ENCODE results near the gene RPL10. TPM values are rescaled to one million over a fixed set of nuclear protein-coding genes. Genes with fewer than 3 reads are reported as not detected.

RPL10 gene
- polyA plus RNA-seq, 1 donor from 2014 or later = 3,689 TPM

DNA sequence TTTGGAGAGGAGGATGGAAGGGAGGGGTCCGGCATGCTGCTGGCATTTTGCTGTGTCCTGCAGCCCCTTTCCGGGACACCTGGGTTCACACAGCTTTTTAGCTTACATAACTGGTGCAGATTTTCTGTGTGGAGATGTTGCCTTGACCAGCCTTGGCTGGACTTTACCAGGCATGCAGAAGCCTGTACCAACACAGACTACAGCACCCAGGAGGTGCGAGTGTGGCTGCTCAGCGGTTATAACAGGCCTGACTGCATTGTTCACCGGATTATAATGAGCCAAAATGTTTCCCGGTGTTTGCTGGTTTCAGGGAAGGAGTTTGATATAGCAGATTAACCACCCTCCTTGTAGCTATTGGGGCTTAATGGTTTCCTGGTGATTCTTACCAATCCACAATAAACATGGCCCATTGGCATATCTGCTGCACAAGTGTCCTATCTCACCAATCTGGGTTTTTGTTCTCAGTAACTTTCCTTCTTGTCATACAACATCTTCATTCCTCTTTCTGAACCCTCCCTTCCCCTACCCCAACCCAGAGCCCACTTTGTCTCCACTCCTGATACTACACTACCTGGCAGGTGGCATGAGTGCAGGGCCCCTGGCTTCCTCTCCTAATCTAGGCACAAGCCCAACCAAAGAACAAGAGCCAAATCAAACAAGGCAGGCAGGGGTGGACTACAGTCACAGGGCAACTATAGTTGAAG is 3.9 kb downstream of the RPL10 start:
- Histone ChIP-seq H3K36me3 (ENCODE audit: insufficient read depth, low read length) (no peaks in the 10 kb centered on the region), H3K27me3 (ENCODE audit: insufficient read depth, low read depth, low read length) (no peaks in the 10 kb centered on the region), H3K9ac (ENCODE audit: low read length) (no peak overlapping the region), H4K20me1 (ENCODE audit: insufficient read depth) (peaks cover 5% of the 10 kb centered on the region), H3K27ac (ENCODE audit: low read length) (no peak overlapping the region), H3K9me2 (ENCODE audit: insufficient read depth, low read length) (no peaks in the 10 kb centered on the region), H3K4me3 (ENCODE audit: low read length) (no peak overlapping the region), H2AFZ (ENCODE audit: low read depth, low read length) (no peak overlapping the region), H3K79me2 (replicated peaks; ENCODE audit: insufficient read depth, low read length) (peaks cover 4% of the 10 kb centered on the region), H3K4me2 (ENCODE audit: low read length) (no peak overlapping the region), H3K9me3 (ENCODE audit: low read length) (no peaks in the 10 kb centered on the region), H3F3A (ENCODE audit: insufficient read depth, low read length, poor library complexity, severe bottlenecking) (no peaks in the 10 kb centered on the region)
- TF ChIP-seq, protein P1, sequence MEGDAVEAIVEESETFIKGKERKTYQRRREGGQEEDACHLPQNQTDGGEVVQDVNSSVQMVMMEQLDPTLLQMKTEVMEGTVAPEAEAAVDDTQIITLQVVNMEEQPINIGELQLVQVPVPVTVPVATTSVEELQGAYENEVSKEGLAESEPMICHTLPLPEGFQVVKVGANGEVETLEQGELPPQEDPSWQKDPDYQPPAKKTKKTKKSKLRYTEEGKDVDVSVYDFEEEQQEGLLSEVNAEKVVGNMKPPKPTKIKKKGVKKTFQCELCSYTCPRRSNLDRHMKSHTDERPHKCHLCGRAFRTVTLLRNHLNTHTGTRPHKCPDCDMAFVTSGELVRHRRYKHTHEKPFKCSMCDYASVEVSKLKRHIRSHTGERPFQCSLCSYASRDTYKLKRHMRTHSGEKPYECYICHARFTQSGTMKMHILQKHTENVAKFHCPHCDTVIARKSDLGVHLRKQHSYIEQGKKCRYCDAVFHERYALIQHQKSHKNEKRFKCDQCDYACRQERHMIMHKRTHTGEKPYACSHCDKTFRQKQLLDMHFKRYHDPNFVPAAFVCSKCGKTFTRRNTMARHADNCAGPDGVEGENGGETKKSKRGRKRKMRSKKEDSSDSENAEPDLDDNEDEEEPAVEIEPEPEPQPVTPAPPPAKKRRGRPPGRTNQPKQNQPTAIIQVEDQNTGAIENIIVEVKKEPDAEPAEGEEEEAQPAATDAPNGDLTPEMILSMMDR (IDR thresholded peaks at IDR 0.05; ENCODE audit: poor library complexity, severe bottlenecking) = no peak
- TF ChIP-seq POLR2AphosphoS5 (IDR thresholded peaks at IDR 0.05) (no peak), TAF1 (IDR thresholded peaks at IDR 0.05; ENCODE audit: low read depth) (no peak), EZH2 (IDR thresholded peaks at IDR 0.05; ENCODE audit: borderline replicate concordance, insufficient read depth, low read length, poor library complexity, severe bottlenecking) (no peak), MXI1 (conservative IDR thresholded peaks at IDR 0.05; ENCODE audit: poor library complexity, severe bottlenecking) (no peak)

DNA sequence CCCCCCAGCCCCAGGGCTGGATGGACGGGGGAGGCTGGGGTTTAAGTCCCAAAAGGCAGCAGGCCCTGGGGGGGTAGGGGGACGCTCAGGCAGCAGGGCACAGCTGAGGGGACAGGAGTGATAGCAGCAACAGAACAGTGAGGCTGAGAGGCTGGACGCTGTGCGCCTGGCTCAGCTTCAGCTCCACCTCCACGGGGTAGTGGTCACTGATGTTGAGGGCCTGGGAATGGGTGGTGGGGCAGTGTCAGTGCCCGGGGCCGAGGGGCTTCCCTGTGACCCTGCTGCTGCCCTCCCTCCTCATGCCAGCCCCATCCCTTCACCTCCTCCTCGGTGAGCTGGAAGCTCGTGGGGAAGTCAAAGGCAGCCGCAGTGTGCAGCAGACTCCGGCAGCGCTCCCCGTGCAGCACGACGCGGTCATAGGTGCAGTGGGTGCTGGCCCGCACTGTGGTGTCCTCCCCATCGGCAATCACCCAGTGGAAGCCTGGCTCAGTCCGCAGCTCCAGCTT is 4.5 kb downstream of the RPL10 start:
- H4K20me1 ChIP-seq (ENCODE audit: insufficient read depth) = peaks cover 5% of the 10 kb centered on the region
- H3K27ac ChIP-seq (ENCODE audit: low read length) = no peak overlapping the region
- TF ChIP-seq EP300 (conservative IDR thresholded peaks at IDR 0.05; ENCODE audit: poor library complexity, severe bottlenecking) = no peak
- no peak for TF ChIP-seq MXI1 (conservative IDR thresholded peaks at IDR 0.05; ENCODE audit: poor library complexity, severe bottlenecking)
- TF ChIP-seq RAD21 (conservative IDR thresholded peaks at IDR 0.05) = no peak
- TF ChIP-seq SMC3 (conservative IDR thresholded peaks at IDR 0.05; ENCODE audit: poor library complexity) = no peak
- TF ChIP-seq POLR2AphosphoS5 (IDR thresholded peaks at IDR 0.05) = no peak
- TF ChIP-seq, protein P2, sequence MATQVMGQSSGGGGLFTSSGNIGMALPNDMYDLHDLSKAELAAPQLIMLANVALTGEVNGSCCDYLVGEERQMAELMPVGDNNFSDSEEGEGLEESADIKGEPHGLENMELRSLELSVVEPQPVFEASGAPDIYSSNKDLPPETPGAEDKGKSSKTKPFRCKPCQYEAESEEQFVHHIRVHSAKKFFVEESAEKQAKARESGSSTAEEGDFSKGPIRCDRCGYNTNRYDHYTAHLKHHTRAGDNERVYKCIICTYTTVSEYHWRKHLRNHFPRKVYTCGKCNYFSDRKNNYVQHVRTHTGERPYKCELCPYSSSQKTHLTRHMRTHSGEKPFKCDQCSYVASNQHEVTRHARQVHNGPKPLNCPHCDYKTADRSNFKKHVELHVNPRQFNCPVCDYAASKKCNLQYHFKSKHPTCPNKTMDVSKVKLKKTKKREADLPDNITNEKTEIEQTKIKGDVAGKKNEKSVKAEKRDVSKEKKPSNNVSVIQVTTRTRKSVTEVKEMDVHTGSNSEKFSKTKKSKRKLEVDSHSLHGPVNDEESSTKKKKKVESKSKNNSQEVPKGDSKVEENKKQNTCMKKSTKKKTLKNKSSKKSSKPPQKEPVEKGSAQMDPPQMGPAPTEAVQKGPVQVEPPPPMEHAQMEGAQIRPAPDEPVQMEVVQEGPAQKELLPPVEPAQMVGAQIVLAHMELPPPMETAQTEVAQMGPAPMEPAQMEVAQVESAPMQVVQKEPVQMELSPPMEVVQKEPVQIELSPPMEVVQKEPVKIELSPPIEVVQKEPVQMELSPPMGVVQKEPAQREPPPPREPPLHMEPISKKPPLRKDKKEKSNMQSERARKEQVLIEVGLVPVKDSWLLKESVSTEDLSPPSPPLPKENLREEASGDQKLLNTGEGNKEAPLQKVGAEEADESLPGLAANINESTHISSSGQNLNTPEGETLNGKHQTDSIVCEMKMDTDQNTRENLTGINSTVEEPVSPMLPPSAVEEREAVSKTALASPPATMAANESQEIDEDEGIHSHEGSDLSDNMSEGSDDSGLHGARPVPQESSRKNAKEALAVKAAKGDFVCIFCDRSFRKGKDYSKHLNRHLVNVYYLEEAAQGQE (IDR thresholded peaks at IDR 0.05; ENCODE audit: borderline replicate concordance) = no peak
- TF ChIP-seq EZH2 (IDR thresholded peaks at IDR 0.05; ENCODE audit: borderline replicate concordance, insufficient read depth, low read length, poor library complexity, severe bottlenecking) = no peak
- TF ChIP-seq, protein P1 (IDR thresholded peaks at IDR 0.05; ENCODE audit: poor library complexity, severe bottlenecking) = no peak
- no peak for TF ChIP-seq TAF1 (IDR thresholded peaks at IDR 0.05; ENCODE audit: low read depth)
- H3K79me2 ChIP-seq (replicated peaks; ENCODE audit: insufficient read depth, low read length) = peaks cover 4% of the 10 kb centered on the region
- H3K27me3 ChIP-seq (ENCODE audit: insufficient read depth, low read depth, low read length) = no peaks in the 10 kb centered on the region
- no peaks in the 10 kb centered on the region for H3K9me3 ChIP-seq (ENCODE audit: low read length)
- no peak overlapping the region for H3K9ac ChIP-seq (ENCODE audit: low read length)
- no peak overlapping the region for H3K4me2 ChIP-seq (ENCODE audit: low read length)
- H3K4me3 ChIP-seq (ENCODE audit: low read length) = no peak overlapping the region
- no peaks in the 10 kb centered on the region for H3K9me2 ChIP-seq (ENCODE audit: insufficient read depth, low read length)
- no peak overlapping the region for H2AFZ ChIP-seq (ENCODE audit: low read depth, low read length)
- H3K36me3 ChIP-seq (ENCODE audit: insufficient read depth, low read length) = no peaks in the 10 kb centered on the region
- no peaks in the 10 kb centered on the region for H3F3A ChIP-seq (ENCODE audit: insufficient read depth, low read length, poor library complexity, severe bottlenecking)

Measured in neural cell (in vitro differentiated cells).